ENCODE measurements around the gene C19orf53. TPM values are rescaled to one million over a fixed set of nuclear protein-coding genes. Genes with fewer than 3 reads are reported as not detected.

The C19orf53 gene
- total and polyA plus RNA-seq, 12 donors, result 80.5 to 389 (median 90.6) TPM

DNA sequence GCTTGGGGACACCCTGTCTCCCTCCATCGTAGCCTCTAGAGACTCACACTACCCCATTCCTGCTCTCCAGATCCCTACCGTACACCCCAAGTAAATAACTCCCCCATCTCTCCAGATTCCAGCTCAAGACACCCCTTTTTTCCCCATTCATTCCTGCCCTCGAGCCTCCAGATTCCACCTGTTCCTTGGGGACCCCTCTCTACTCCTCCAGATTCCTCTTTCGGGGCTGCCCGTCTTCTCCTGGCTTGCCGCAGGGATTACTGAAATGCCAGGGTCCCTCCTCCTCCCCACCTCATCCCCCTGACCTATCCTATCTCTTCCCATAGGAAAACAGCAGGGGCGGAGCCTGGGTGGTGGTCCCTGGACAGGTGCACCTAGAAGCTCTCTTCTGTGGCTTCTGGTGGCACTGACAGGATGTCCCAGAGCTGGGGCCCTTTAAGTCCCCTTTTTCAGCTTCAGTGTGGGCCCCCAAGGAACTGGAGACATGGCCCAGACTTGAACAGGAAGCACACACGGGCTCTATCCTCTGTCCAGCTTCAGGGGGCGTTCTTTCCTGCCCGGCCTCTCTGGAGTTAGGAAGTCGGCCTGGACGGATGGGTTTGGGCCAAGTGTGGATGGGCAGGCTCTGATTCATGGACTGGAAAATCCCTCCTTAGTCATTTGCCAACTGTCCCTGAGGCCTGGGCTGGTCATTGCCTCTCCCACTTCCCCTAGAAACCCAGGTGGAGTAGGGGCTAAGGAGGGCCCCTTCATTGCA lies 22.2 kb downstream of the C19orf53 start:
- WGBS, 2 donors, result 12 to 16% methylated on average over 12 of the region's 12 CpGs
- H3K27me3 ChIP-seq, result no peaks in the 10 kb centered on the region
- intact Hi-C loops (cut with DNase I), result loop anchor here in 6 of 10 donors (5.0 kb wide), 3 partner anchors 36 to 66 kb away; no protein-coding TSS in a partner anchor
- peak; percentile 11 to 60 (median 39) for ATAC-seq
- TF ChIP-seq, protein P1, sequence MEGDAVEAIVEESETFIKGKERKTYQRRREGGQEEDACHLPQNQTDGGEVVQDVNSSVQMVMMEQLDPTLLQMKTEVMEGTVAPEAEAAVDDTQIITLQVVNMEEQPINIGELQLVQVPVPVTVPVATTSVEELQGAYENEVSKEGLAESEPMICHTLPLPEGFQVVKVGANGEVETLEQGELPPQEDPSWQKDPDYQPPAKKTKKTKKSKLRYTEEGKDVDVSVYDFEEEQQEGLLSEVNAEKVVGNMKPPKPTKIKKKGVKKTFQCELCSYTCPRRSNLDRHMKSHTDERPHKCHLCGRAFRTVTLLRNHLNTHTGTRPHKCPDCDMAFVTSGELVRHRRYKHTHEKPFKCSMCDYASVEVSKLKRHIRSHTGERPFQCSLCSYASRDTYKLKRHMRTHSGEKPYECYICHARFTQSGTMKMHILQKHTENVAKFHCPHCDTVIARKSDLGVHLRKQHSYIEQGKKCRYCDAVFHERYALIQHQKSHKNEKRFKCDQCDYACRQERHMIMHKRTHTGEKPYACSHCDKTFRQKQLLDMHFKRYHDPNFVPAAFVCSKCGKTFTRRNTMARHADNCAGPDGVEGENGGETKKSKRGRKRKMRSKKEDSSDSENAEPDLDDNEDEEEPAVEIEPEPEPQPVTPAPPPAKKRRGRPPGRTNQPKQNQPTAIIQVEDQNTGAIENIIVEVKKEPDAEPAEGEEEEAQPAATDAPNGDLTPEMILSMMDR (IDR thresholded peaks at IDR 0.05), result peak in 6 of 9 donors; percentile 11 to 45 (median 29)
- DNase-seq, result peak; percentile 70 to 84
- H3K4me1 ChIP-seq, result peaks cover 16 to 35% (median 29%) of the 10 kb centered on the region in 9 donors
- H3K9me3 ChIP-seq, result no peaks in the 10 kb centered on the region
- H3K36me3 ChIP-seq, result peaks cover 0 to 16% (median 0%) of the 10 kb centered on the region in 9 donors
- peak overlapping the region in 9 of 10 donors; percentile 62 to 96 (median 73) for H3K4me3 ChIP-seq
- H3K27ac ChIP-seq, result peak overlapping the region; percentile 17 to 94 (median 90)

DNA sequence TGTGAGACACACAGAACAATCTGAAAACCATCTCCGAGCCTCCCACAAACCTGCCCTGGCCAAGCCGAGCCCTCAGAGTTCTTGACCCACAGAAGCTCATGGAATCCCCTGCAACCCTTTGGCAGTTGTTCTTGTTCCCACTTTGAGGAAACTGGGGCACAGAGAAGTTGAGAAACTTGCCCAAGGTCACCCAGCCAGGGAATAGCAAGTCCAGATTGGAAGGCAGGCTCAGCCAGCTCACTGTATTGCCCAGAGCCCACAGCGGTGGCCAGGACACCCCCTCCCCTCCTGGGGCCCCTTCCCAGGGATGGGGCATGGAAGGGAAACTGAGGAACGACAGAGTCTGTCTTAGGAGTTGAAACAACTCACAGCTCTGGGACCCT lies 22.8 kb downstream of the C19orf53 start:
- Histone ChIP-seq H3K9me3 (no peaks in the 10 kb centered on the region), H3K27ac (peak overlapping the region; percentile 17 to 94 (median 90)), H3K27me3 (no peaks in the 10 kb centered on the region), H3K4me1 (peaks cover 16 to 35% (median 29%) of the 10 kb centered on the region in 9 donors), H3K4me3 (peak overlapping the region in 6 of 10 donors; percentile 72 to 96 (median 74)), H3K36me3 (peaks cover 0 to 16% (median 0%) of the 10 kb centered on the region in 9 donors)
- ATAC-seq (no peak), DNase-seq (no peak)
- intact Hi-C loops (cut with DNase I), result loop anchor here in 6 of 10 donors (5.0 kb wide), 3 partner anchors 35 to 65 kb away; no protein-coding TSS in a partner anchor
- WGBS, 2 donors, result 65 to 67% methylated on average over 4 of the region's 4 CpGs
- TF ChIP-seq, protein P1 (IDR thresholded peaks at IDR 0.05), result no peak

DNA sequence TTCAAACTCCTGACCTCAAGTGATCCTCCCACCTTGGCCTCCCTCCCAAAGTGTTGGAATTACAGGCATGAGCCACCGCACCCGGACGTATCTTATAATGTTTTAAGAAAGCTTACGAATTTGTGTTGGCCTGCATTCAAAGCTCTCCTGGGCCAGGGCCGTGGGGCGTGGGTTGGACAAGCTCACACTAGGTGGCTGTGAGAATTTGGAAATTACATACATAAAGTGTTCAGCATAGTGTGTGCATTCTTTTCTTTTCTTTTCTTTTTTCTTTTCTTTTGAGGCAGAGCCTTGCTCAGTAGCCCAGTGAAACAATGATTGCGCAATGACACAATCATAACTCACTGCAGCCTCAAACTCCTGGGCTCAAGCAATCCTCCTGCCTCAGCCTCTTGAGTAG lies 23.6 kb downstream of the C19orf53 start:
- Histone ChIP-seq H3K27ac (peak overlapping the region in 7 of 10 donors; percentile 10 to 94 (median 92)), H3K4me1 (peaks cover 16 to 35% (median 29%) of the 10 kb centered on the region in 9 donors), H3K4me3 (no peak overlapping the region), H3K27me3 (no peaks in the 10 kb centered on the region), H3K36me3 (peaks cover 0 to 22% (median 0%) of the 10 kb centered on the region in 9 donors), H3K9me3 (no peaks in the 10 kb centered on the region)
- TF ChIP-seq, protein P1 (IDR thresholded peaks at IDR 0.05), result no peak
- WGBS, 2 donors, result 41 to 44% methylated on average over 7 of the region's 7 CpGs
- DNase-seq, result no peak
- no peak for ATAC-seq
- intact Hi-C loops (cut with DNase I), result loop anchor here in 6 of 10 donors (5.0 kb wide), 3 partner anchors 34 to 64 kb away; no protein-coding TSS in a partner anchor

DNA sequence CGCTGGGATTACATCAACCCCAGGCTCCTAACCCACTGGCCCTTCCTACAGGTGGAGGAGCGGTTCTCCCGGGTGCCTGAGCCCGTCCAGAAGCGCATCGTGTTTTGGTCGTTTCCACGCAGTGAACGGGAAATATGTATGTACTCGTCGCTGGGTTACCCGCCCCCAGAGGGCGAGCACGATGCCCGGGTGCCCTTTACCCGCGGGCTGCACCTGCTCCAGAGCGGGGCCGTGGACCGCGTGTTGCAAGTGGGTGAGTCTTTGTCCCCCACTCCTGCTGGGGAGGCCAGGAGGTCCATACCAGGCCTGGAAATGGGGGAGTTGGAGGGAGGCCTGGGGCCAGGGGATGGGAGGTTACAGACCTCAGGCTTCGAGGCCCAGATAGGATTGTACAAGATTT lies 25.4 kb downstream of the C19orf53 start:
- peaks cover 12 to 26% (median 21%) of the 10 kb centered on the region in 9 donors for H3K4me1 ChIP-seq
- no peak for DNase-seq
- no peak overlapping the region for H3K27ac ChIP-seq
- no peak overlapping the region for H3K4me3 ChIP-seq
- TF ChIP-seq, protein P1 (IDR thresholded peaks at IDR 0.05), result no peak
- H3K9me3 ChIP-seq, result no peaks in the 10 kb centered on the region
- WGBS, 2 donors, result 96 to 97% methylated on average over 22 of the region's 22 CpGs
- ATAC-seq, result no peak
- peaks cover 0 to 28% (median 0%) of the 10 kb centered on the region in 9 donors for H3K36me3 ChIP-seq
- intact Hi-C loops (cut with DNase I), result loop anchor here in 6 of 10 donors (5.0 kb wide), 3 partner anchors 33 to 63 kb away; no protein-coding TSS in a partner anchor
- H3K27me3 ChIP-seq, result no peaks in the 10 kb centered on the region

Measured in heart right ventricle (tissue), 16 donors.